PC-9 (cell line): ENCODE measurements around the gene DEAF1.

Experiments used
- CTCF ChIP-seq: fragments of 200-600 bp; sonication (generic); conservative IDR thresholded peaks from 2 replicates; pipeline ENCODE4 v1.6.1; 2017; ENCODE audit warnings: mixed run types, antibody characterized with exemption, mild to moderate bottlenecking, moderate library complexity
- EZH2 ChIP-seq: fragments of 200-600 bp; sonication (generic); IDR thresholded peaks from 2 replicates; pipeline ENCODE4 v1.8.0; 2017; ENCODE audit warnings: antibody characterized with exemption, low read depth

GRCh38 chr11:699116-699508, 4.1 kb upstream of the DEAF1 start:
- TF ChIP-seq CTCF (no peak), EZH2 (no peak)
